ENCODE measurements around the gene ARID2. TPM values are rescaled to one million over a fixed set of nuclear protein-coding genes. Genes with fewer than 3 reads are reported as not detected.

The ARID2 gene
- polyA plus RNA-seq, 1 donor from 2014 or later, result 20.6 TPM

GRCh38 chr12:45866299-45866698 is 136.8 kb downstream of the ARID2 start:
- Histone ChIP-seq H3K9me2 (ENCODE audit: insufficient read depth, low read length) (no peaks in the 10 kb centered on the region), H3K4me2 (ENCODE audit: low read length) (no peak overlapping the region), H3K79me2 (replicated peaks; ENCODE audit: insufficient read depth, low read length) (peaks cover 7% of the 10 kb centered on the region), H3K27ac (ENCODE audit: low read length) (no peak overlapping the region), H3K9ac (ENCODE audit: low read length) (no peak overlapping the region), H3K36me3 (ENCODE audit: insufficient read depth, low read length) (no peaks in the 10 kb centered on the region), H3F3A (ENCODE audit: insufficient read depth, low read length, poor library complexity, severe bottlenecking) (no peaks in the 10 kb centered on the region), H3K9me3 (ENCODE audit: low read length) (no peaks in the 10 kb centered on the region), H3K4me3 (ENCODE audit: low read length) (no peak overlapping the region), H3K27me3 (ENCODE audit: insufficient read depth, low read depth, low read length) (no peaks in the 10 kb centered on the region), H4K20me1 (ENCODE audit: insufficient read depth) (no peaks in the 10 kb centered on the region), H2AFZ (ENCODE audit: low read depth, low read length) (no peak overlapping the region)
- no peak for TF ChIP-seq EP300 (conservative IDR thresholded peaks at IDR 0.05; ENCODE audit: poor library complexity, severe bottlenecking)
- no peak for TF ChIP-seq MXI1 (conservative IDR thresholded peaks at IDR 0.05; ENCODE audit: poor library complexity, severe bottlenecking)
- no peak for TF ChIP-seq RAD21 (conservative IDR thresholded peaks at IDR 0.05)
- no peak for TF ChIP-seq SMC3 (conservative IDR thresholded peaks at IDR 0.05; ENCODE audit: poor library complexity)
- no peak for TF ChIP-seq REST (IDR thresholded peaks at IDR 0.05; ENCODE audit: borderline replicate concordance)
- no peak for TF ChIP-seq TAF1 (IDR thresholded peaks at IDR 0.05; ENCODE audit: low read depth)
- TF ChIP-seq CTCF (IDR thresholded peaks at IDR 0.05; ENCODE audit: poor library complexity, severe bottlenecking), result no peak
- TF ChIP-seq EZH2 (IDR thresholded peaks at IDR 0.05; ENCODE audit: borderline replicate concordance, insufficient read depth, low read length, poor library complexity, severe bottlenecking), result no peak
- TF ChIP-seq POLR2AphosphoS5 (IDR thresholded peaks at IDR 0.05), result no peak

- no peaks in the 10 kb centered on the region for H3F3A ChIP-seq (ENCODE audit: insufficient read depth, low read length, poor library complexity, severe bottlenecking)
- peaks cover 4% of the 10 kb centered on the region for H3K9me3 ChIP-seq (ENCODE audit: low read length)
- no peaks in the 10 kb centered on the region for H3K27me3 ChIP-seq (ENCODE audit: insufficient read depth, low read depth, low read length)
- H3K9ac ChIP-seq (ENCODE audit: low read length), result no peak overlapping the region
- H3K9me2 ChIP-seq (ENCODE audit: insufficient read depth, low read length), result no peaks in the 10 kb centered on the region
- H2AFZ ChIP-seq (ENCODE audit: low read depth, low read length), result no peak overlapping the region
- H3K4me3 ChIP-seq (ENCODE audit: low read length), result no peak overlapping the region
- no peaks in the 10 kb centered on the region for H4K20me1 ChIP-seq (ENCODE audit: insufficient read depth)
- no peak overlapping the region for H3K27ac ChIP-seq (ENCODE audit: low read length)
- no peak overlapping the region for H3K4me2 ChIP-seq (ENCODE audit: low read length)
- peaks cover 7% of the 10 kb centered on the region for H3K79me2 ChIP-seq (replicated peaks; ENCODE audit: insufficient read depth, low read length)
- no peak for TF ChIP-seq SMC3 (conservative IDR thresholded peaks at IDR 0.05; ENCODE audit: poor library complexity)
- TF ChIP-seq TAF1 (IDR thresholded peaks at IDR 0.05; ENCODE audit: low read depth), result no peak
- TF ChIP-seq EZH2 (IDR thresholded peaks at IDR 0.05; ENCODE audit: borderline replicate concordance, insufficient read depth, low read length, poor library complexity, severe bottlenecking), result no peak
- no peak for TF ChIP-seq POLR2AphosphoS5 (IDR thresholded peaks at IDR 0.05)
- no peak for TF ChIP-seq REST (IDR thresholded peaks at IDR 0.05; ENCODE audit: borderline replicate concordance)
- TF ChIP-seq MXI1 (conservative IDR thresholded peaks at IDR 0.05; ENCODE audit: poor library complexity, severe bottlenecking), result no peak
- no peak for TF ChIP-seq CTCF (IDR thresholded peaks at IDR 0.05; ENCODE audit: poor library complexity, severe bottlenecking)
- no peak for TF ChIP-seq EP300 (conservative IDR thresholded peaks at IDR 0.05; ENCODE audit: poor library complexity, severe bottlenecking)
- no peak for TF ChIP-seq RAD21 (conservative IDR thresholded peaks at IDR 0.05)
- peaks cover 10% of the 10 kb centered on the region for H3K36me3 ChIP-seq (ENCODE audit: insufficient read depth, low read length)
Measured at GRCh38 chr12:45872446-45872845, 142.9 kb downstream of the ARID2 start.

All from neural cell (in vitro differentiated cells).